ENCODE data around the gene ZPBP. TPM values are rescaled to one million over a fixed set of nuclear protein-coding genes. Genes with fewer than 3 reads are reported as not detected.

Gene ZPBP
- polyA plus RNA-seq, 3 donors: 0.14 to 0.32 (median 0.30) TPM

Other genes starting within 250 kb of the ZPBP start
- gene IKZF1, start 211.5 kb upstream of the ZPBP start, polyA plus RNA-seq (ENCODE audit: insufficient read length in 3 of 3): 1 to 10 TPM in 2 of 3 donors, under 1 TPM in 1; 0.98 to 1.8 (median 1.1) TPM

Measured in renal cortex interstitium (tissue), 3 donors.